Vagina (tissue), 2 donors: ENCODE data around the gene TK1. TPM values are rescaled to one million over a fixed set of nuclear protein-coding genes. Genes with fewer than 3 reads are reported as not detected.
A peak's percentile ranks its signal among the peaks of the same experiment; 100 is the strongest.
"Not testable (repeated sequence)": the region's sequence is repeated elsewhere in the genome, so short reads cannot be mapped to it uniquely, and the experiment has no call there.

Experiments used
- DNase-seq, 2 donors: peaks; one replicate each; pipeline ENCODE4 v3.0.0-alpha.2; 2017; ENCODE audit errors: extremely low spot score in 2 of 2
- H3K27ac ChIP-seq: fragments of 200-600 bp; sonication (generic); one replicate; pipeline ENCODE4 v1.5.1; 2019
- H3K27me3 ChIP-seq: fragments of 200-600 bp; sonication (generic); one replicate; pipeline ENCODE4 v1.5.1; 2019
- H3K36me3 ChIP-seq, 2 donors: fragments of 200-600 bp; sonication (generic); one replicate each; pipeline ENCODE4 v1.5.1; 2017 to 2019
- H3K4me1 ChIP-seq: fragments of 200-600 bp; sonication (generic); one replicate; pipeline ENCODE4 v1.5.1; 2019
- H3K4me3 ChIP-seq, 2 donors: fragments of 200-600 bp; sonication (generic); 1 replicate in 1 of 2; 2 replicates in 1 of 2; pipeline ENCODE4 v1.5.1; 2016 to 2019
- H3K9me3 ChIP-seq: fragments of 200-600 bp; sonication (generic); one replicate; pipeline ENCODE4 v1.5.1; 2019
- POLR2A ChIP-seq, 2 donors: fragments of 450-650 bp; IDR thresholded peaks; one replicate each; pipeline ENCODE4 v1.6.1; 2017; ENCODE audit warnings: antibody characterized with exemption in 2 of 2, mild to moderate bottlenecking in 2 of 2, moderate library complexity in 2 of 2
- POLR2AphosphoS5 ChIP-seq, 2 donors: sonication (generic); formaldehyde crosslinking; IDR thresholded peaks; one replicate each; pipeline ENCODE4 v1.9.0; 2017; ENCODE audit warnings: antibody characterized with exemption in 2 of 2, mild to moderate bottlenecking in 2 of 2, low read depth in 1 of 2; ENCODE audit not compliant: insufficient read depth in 1 of 2
- intact Hi-C: fragments of 100-400 bp; cut with DNase I; formaldehyde crosslinking; loops from one replicate; pipeline ENCODE4 v1.15.1; 2023
- total RNA-seq: library from RNA; depleted of rRNA; stranded (reverse); fragments of >200 nt; gene quantifications from one replicate; pipeline ENCODE4 v1.2.3, GENCODE V29; 2016
- TF ChIP-seq, protein P1 (sequence below), 3 experiments: fragments of 450-650 bp in 2 of 3; fragments of 200-600 bp in 1 of 3; sonication (generic) in 1 of 3; IDR thresholded peaks; one replicate each; pipeline ENCODE4 v1.5.1; 2017 to 2019; ENCODE audit warnings: antibody characterized with exemption in 3 of 3, mild to moderate bottlenecking in 2 of 3, moderate library complexity in 2 of 3

Gene TK1
- total RNA-seq, 1 donor from 2014 or later: 3.7 TPM

DNA sequence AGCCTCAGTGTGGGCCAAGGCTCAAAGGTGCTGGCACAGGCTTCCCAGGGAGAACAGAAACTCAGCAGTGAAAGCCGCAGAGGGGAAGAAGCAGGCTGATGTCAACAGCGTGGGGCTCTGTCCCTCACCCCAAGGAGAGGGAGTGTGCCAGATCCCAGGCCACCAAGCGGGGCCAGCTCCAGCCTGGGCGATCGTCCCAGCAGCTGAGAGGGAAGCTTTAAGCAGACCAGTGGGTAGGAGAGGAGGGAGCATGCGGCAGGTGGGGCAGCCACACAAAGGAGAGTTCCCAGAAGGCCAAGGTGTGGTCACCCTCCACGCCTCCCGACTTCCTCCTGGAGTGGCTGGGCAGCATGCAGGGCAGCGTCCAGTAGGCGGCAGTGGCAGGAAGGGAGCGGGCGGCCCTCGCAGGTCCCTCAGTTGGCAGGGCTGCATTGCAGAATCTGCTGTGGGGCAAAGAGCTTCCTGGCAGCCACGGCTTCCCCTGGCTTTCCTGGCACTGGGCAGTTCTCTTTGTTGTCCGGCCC, 12.4 kb downstream of the TK1 start:
- DNase-seq: no peak
- Histone ChIP-seq H3K4me3 (no peak overlapping the region), H3K27me3 (no peaks in the 10 kb centered on the region), H3K27ac (peak overlapping the region; percentile 79), H3K4me1 (peaks cover 67% of the 10 kb centered on the region), H3K36me3 (no peaks in the 10 kb centered on the region), H3K9me3 (no peaks in the 10 kb centered on the region)
- TF ChIP-seq POLR2AphosphoS5 (IDR thresholded peaks at IDR 0.05; ENCODE audit: insufficient read depth in 1 of 2, low read depth in 1 of 2) (peak; percentile 40 to 62), POLR2A (IDR thresholded peaks at IDR 0.05) (no peak)
- TF ChIP-seq, protein P1, sequence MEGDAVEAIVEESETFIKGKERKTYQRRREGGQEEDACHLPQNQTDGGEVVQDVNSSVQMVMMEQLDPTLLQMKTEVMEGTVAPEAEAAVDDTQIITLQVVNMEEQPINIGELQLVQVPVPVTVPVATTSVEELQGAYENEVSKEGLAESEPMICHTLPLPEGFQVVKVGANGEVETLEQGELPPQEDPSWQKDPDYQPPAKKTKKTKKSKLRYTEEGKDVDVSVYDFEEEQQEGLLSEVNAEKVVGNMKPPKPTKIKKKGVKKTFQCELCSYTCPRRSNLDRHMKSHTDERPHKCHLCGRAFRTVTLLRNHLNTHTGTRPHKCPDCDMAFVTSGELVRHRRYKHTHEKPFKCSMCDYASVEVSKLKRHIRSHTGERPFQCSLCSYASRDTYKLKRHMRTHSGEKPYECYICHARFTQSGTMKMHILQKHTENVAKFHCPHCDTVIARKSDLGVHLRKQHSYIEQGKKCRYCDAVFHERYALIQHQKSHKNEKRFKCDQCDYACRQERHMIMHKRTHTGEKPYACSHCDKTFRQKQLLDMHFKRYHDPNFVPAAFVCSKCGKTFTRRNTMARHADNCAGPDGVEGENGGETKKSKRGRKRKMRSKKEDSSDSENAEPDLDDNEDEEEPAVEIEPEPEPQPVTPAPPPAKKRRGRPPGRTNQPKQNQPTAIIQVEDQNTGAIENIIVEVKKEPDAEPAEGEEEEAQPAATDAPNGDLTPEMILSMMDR (IDR thresholded peaks at IDR 0.05): peak in 1 of 3 experiments; percentile 20
- intact Hi-C loops: no loop called here

DNA sequence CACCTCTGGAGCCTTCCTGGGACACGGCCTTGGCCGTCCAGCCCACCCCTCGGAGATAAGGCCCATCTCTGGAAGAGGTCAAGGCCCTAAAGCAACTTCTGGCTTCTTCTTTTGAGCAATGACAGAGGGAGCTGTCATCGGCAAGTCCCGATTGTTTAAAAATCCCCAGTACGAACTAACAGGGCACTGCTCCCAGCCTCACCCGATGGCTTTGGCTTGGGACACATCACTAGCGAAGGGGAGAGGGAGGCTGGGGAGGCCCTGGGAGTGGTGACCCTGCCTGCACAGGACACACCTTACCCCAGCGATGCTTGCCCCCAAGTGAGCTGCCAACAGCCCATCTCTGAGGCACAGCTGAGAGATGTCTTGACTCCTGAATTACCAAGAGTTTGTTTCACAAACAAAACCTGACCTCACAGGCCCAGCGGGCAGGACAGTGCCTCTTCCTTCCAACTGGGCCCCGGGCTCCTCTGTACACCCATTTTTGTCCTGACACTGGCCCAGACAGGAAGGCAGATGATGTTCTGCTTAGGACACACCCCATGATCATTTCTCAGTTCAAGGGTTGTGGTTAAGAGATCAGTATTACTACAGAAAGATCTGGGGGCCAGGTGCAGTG, 13.6 kb downstream of the TK1 start:
- intact Hi-C loops: no loop called here
- no peak overlapping the region for H3K4me3 ChIP-seq
- peaks cover 74% of the 10 kb centered on the region for H3K4me1 ChIP-seq
- H3K27me3 ChIP-seq: no peaks in the 10 kb centered on the region
- no peaks in the 10 kb centered on the region for H3K9me3 ChIP-seq
- no peaks in the 10 kb centered on the region for H3K36me3 ChIP-seq
- TF ChIP-seq, protein P1 (IDR thresholded peaks at IDR 0.05): no peak
- H3K27ac ChIP-seq: peak overlapping the region; percentile 79
- no peak for DNase-seq

DNA sequence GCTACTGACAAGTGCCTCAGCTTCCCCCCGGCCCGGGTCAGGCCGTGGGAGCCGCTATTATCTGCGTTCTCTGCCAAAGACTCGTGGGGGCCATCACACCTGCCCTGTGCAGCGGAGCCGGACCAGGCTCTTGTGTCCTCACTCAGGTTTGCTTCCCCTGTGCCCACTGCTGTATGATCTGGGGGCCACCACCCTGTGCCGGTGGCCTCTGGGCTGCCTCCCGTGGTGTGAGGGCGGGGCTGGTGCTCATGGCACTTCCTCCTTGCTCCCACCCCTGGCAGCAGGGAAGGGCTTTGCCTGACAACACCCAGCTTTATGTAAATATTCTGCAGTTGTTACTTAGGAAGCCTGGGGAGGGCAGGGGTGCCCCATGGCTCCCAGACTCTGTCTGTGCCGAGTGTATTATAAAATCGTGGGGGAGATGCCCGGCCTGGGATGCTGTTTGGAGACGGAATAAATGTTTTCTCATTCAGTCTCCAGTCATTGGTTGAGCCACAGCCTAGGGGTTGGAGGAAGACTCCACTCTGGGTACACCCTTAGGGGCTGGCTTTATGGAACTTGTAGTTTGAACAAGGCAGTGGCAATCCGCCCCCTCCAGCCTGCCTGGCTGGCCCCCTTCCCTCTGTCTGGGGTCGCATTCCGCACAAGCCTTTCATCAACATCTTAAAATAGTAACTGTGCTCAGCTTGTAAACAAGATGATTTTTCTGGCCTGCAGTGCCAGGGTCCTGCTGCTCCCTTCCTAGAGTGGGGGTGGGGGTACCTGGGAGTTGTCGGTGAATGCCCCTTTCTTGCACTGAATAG, 14.4 kb downstream of the TK1 start:
- Histone ChIP-seq H3K4me3 (no peak overlapping the region), H3K27me3 (no peaks in the 10 kb centered on the region), H3K27ac (peak overlapping the region; percentile 79), H3K4me1 (peaks cover 79% of the 10 kb centered on the region), H3K36me3 (no peaks in the 10 kb centered on the region), H3K9me3 (no peaks in the 10 kb centered on the region)
- intact Hi-C loops: no loop called here
- TF ChIP-seq, protein P1 (IDR thresholded peaks at IDR 0.05): no peak
- TF ChIP-seq POLR2AphosphoS5 (IDR thresholded peaks at IDR 0.05; ENCODE audit: insufficient read depth in 1 of 2, low read depth in 1 of 2) (no peak), POLR2A (IDR thresholded peaks at IDR 0.05) (no peak)
- no peak for DNase-seq

DNA sequence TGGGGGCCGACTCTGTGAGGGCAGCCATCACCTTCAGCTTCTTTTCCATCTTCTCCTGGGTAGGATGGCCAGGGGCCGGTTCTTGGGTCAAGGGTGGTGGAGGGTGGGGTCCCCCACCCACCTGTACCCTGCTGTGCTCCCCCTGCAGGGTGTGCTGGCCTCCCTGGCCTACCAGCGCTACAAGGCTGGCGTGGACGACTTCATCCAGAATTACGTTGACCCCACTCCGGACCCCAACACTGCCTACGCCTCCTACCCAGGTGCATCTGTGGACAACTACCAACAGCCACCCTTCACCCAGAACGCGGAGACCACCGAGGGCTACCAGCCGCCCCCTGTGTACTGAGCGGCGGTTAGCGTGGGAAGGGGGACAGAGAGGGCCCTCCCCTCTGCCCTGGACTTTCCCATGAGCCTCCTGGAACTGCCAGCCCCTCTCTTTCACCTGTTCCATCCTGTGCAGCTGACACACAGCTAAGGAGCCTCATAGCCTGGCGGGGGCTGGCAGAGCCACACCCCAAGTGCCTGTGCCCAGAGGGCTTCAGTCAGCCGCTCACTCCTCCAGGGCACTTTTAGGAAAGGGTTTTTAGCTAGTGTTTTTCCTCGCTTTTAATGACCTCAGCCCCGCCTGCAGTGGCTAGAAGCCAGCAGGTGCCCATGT, 15.1 kb downstream of the TK1 start:
- peaks cover 75% of the 10 kb centered on the region for H3K4me1 ChIP-seq
- H3K36me3 ChIP-seq, H3K9me3 ChIP-seq, intact Hi-C loops, DNase-seq, H3K4me3 ChIP-seq, H3K27me3 ChIP-seq: not testable (repeated sequence)
- peak overlapping the region; percentile 79 for H3K27ac ChIP-seq

DNA sequence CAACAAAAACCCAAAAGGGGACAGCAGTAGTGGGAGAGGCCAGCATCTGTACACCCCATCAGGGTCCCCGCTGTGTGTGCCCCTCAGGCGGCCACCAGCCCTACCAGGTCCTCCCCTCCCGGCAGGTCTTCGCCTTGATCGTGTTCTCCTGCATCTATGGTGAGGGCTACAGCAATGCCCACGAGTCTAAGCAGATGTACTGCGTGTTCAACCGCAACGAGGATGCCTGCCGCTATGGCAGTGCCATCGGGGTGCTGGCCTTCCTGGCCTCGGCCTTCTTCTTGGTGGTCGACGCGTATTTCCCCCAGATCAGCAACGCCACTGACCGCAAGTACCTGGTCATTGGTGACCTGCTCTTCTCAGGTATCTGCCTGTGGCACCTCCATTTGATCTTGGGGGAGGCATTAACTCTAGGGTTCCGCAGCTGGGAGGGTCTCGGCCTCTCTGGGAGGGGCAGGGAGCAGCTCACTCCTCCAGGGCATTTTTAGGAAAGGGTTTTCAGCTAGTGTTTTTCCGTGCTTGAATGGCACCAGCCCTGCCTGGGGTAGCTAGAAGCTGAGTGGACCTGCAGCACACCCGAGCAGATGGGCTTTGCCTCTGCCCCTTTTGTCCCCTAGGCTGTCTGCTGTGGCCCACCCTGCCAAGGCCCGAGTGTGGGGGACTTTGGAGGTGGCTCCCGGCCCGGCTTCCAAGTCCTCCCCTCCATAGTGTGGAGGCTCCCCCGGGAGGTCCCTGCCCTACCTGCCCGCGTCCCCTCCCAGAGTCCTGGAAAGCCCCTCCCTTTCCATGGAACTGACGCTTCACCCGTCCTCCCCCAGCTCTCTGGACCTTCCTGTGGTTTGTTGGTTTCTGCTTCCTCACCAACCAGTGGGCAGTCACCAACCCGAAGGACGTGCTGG, 15.9 kb downstream of the TK1 start:
- H3K27ac ChIP-seq: no peak overlapping the region
- H3K9me3 ChIP-seq: no peaks in the 10 kb centered on the region
- no peak for DNase-seq
- no peaks in the 10 kb centered on the region for H3K27me3 ChIP-seq
- no peak overlapping the region for H3K4me3 ChIP-seq
- TF ChIP-seq, protein P1 (IDR thresholded peaks at IDR 0.05): no peak
- H3K4me1 ChIP-seq: peaks cover 67% of the 10 kb centered on the region
- H3K36me3 ChIP-seq: no peaks in the 10 kb centered on the region
- intact Hi-C loops: no loop called here
